Esophagus squamous epithelium (tissue), 5 donors: ENCODE results near the gene C5AR1. TPM values are rescaled to one million over a fixed set of nuclear protein-coding genes. Genes with fewer than 3 reads are reported as not detected.

Source experiments
- DNase-seq: peaks from one replicate; lab custom pipeline; 2025; lab: John Stamatoyannopoulos, UW
- H3K27ac ChIP-seq, 4 donors: fragments of 200-600 bp; sonication (generic); one replicate each; pipeline ENCODE4 v1.5.1; 2016 to 2019; ENCODE audit warnings: mild to moderate bottlenecking in 1 of 4
- H3K27me3 ChIP-seq, 4 donors: fragments of 200-600 bp; sonication (generic); 1 replicate in 3 of 4; 2 replicates in 1 of 4; pipeline versions ENCODE4 v1.5.1 to v1.6.0; 2017 to 2021; ENCODE audit warnings: antibody characterized with exemption in 1 of 4
- H3K36me3 ChIP-seq, 3 donors: fragments of 200-600 bp; sonication (generic); one replicate each; pipeline ENCODE4 v1.5.1; 2016 to 2019
- H3K4me1 ChIP-seq, 3 donors: fragments of 200-600 bp; sonication (generic); one replicate each; pipeline ENCODE4 v1.5.1; 2017 to 2019
- H3K4me3 ChIP-seq, 4 donors: fragments of 200-600 bp; sonication (generic); 1 replicate in 3 of 4; 2 replicates in 1 of 4; pipeline ENCODE4 v1.5.1; 2016 to 2019; ENCODE audit warnings: mild to moderate bottlenecking in 2 of 4, moderate library complexity in 1 of 4
- H3K9me3 ChIP-seq, 3 donors: fragments of 200-600 bp; sonication (generic); one replicate each; pipeline ENCODE4 v1.5.1; 2016 to 2019
- POLR2A ChIP-seq, 4 donors: fragments of 450-650 bp; IDR thresholded peaks; one replicate each; pipeline ENCODE4 v1.6.1; 2017; ENCODE audit warnings: antibody characterized with exemption in 4 of 4, mild to moderate bottlenecking in 4 of 4, moderate library complexity in 3 of 4
- WGBS, 2 donors: methylation state at CpG; one replicate each; pipeline ENCODE4 v1.1.5; 2018; 5-methylcytosine and 5-hydroxymethylcytosine counted together
- intact Hi-C: fragments of 100-400 bp; cut with DNase I; formaldehyde crosslinking; loops from one replicate; pipeline ENCODE4 v1.15.0; 2022
- total RNA-seq, 4 donors: library from RNA; depleted of rRNA; stranded (reverse); fragments of >200 nt; gene quantifications; one replicate each; pipeline ENCODE4 v1.1.0, GENCODE V29; 2016
- TF ChIP-seq, protein P1 (sequence below), 6 experiments: fragments of 450-650 bp in 4 of 6; fragments of 200-600 bp in 2 of 6; sonication (generic) in 2 of 6; IDR thresholded peaks; one replicate each; pipeline ENCODE4 v1.5.1; 2016 to 2019; ENCODE audit warnings: antibody characterized with exemption in 6 of 6, mild to moderate bottlenecking in 4 of 6, moderate library complexity in 4 of 6
- donor health status: DM: yes; HTN: yes; CAD: no.

The C5AR1 gene
- total RNA-seq, 4 donors from 2014 or later = 0.87 to 3.2 (median 2.3) TPM

DNA sequence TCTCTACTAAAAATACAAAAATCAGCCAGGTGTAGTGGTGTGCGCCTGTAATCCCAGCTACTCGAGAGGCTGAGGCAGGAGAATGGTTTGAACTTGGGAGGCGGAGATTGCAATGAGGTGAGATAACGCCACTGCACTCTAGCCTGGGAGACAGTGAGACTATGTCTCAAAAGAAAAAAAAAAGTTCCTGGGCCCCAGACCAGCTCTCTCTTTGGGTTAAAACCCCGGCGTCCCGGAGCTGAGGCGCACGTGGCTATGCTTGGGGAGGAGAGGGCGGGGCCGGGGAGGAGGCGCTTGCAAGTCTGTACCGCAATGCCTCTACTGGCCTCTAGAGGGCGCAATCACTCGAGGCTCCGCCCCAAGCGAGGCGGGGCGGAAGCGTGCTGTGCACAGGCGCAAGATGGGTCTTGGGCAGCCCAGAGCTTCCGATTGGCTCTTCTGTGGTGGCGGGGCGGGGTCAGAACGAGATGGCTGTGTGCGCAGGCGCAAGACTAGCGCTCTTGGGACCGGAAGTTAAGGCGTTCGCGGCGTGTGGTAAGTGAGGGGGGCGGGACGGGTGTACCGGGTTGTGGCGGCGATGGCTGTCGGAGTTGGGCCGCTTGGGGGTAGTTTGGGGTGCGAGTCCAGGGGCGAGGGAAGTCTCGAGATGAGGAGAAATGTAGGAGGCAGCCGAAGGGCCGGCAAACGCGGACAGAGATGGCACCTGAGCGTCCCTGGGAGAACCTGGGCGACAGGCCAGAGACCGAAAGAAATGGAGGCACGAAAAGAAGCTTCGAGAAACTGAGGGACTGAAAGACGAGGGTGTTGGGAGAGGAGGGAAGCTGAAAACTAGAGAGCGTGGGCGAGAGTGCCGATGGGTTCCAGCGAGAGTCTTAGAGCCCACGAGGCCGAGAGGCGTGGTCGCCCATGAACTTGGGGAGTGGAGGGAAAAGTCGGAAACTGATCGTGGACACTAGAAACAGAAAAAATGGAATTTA is 39.4 kb downstream of the C5AR1 start, which contains the start of gene DHX34:
Gene DHX34 (plus strand): TSS at position 497 of the 977 bp plus-strand sequence. CDS start 3,716 bp downstream, outside the sequence.
- peaks cover 5 to 21% (median 15%) of the 10 kb centered on the region in 3 donors for H3K36me3 ChIP-seq
- TF ChIP-seq, protein P1, sequence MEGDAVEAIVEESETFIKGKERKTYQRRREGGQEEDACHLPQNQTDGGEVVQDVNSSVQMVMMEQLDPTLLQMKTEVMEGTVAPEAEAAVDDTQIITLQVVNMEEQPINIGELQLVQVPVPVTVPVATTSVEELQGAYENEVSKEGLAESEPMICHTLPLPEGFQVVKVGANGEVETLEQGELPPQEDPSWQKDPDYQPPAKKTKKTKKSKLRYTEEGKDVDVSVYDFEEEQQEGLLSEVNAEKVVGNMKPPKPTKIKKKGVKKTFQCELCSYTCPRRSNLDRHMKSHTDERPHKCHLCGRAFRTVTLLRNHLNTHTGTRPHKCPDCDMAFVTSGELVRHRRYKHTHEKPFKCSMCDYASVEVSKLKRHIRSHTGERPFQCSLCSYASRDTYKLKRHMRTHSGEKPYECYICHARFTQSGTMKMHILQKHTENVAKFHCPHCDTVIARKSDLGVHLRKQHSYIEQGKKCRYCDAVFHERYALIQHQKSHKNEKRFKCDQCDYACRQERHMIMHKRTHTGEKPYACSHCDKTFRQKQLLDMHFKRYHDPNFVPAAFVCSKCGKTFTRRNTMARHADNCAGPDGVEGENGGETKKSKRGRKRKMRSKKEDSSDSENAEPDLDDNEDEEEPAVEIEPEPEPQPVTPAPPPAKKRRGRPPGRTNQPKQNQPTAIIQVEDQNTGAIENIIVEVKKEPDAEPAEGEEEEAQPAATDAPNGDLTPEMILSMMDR (IDR thresholded peaks at IDR 0.05) = peak; percentile 98 to 100 (median 100)
- peak in 3 of 4 donors; percentile 60 to 86 (median 62) for TF ChIP-seq POLR2A (IDR thresholded peaks at IDR 0.05)
- no peaks in the 10 kb centered on the region for H3K9me3 ChIP-seq
- H3K27me3 ChIP-seq = no peaks in the 10 kb centered on the region
- peak within 1 kb of the TSS; percentile 71 to 88 (median 80) for H3K4me3 ChIP-seq
- DNase-seq = peak; percentile 90
- peak within 1 kb of the TSS; percentile 78 to 86 (median 80) for H3K27ac ChIP-seq
- peaks cover 10 to 30% (median 13%) of the 10 kb centered on the region in 3 donors for H3K4me1 ChIP-seq
- intact Hi-C loops = no loop called here
- 2 to 6% methylated on average over 33 to 34 of the region's 63 CpGs for WGBS, 2 donors

DNA sequence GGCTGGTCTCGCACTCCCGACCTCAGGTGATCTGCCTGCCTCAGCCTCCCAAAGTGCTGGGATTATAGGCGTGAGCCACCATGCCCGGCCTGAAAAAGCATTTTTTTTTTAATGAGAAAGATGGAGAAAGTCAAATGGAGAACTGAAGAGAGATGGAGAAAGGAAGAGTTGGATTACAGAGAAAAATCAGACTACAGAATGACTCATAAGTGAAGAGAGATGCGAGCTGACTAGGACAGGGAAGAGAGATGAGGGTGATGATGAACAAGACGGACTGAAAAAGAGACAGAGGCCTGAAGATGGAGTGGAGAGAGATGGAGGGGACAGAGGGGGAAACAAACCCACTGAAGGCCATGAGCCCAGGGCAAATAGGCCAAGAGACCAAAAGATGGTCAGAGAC is 41.0 kb downstream of the C5AR1 start:
- Histone ChIP-seq H3K9me3 (no peaks in the 10 kb centered on the region), H3K27ac (no peak overlapping the region), H3K36me3 (peaks cover 15 to 37% (median 30%) of the 10 kb centered on the region in 3 donors), H3K4me1 (peaks cover 10 to 30% (median 13%) of the 10 kb centered on the region in 3 donors), H3K27me3 (no peaks in the 10 kb centered on the region), H3K4me3 (no peak overlapping the region)
- no peak for TF ChIP-seq POLR2A (IDR thresholded peaks at IDR 0.05)
- TF ChIP-seq, protein P1 (IDR thresholded peaks at IDR 0.05) = no peak
- intact Hi-C loops = no loop called here
- 60 to 80% methylated on average over 2 to 6 of the region's 6 CpGs for WGBS, 2 donors
- DNase-seq = no peak

DNA sequence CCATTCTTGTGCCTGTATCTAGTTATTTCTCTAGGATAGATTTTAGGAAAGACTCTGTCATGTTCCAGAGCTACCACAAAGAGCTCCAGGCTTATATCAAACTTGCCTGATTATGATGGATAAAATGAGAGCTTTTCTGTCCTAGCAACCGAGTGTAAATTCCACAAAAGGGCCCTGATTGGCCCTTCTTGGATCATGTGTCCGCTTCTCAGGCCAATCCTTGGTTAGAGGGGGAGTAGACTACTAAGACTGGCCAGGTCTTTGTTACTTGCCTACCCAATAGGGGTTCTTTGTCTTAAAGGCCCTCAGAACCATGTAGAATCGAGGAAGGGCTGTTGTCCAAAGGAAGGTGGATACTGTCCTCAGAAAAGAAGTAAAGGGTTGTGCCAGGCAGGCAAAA is 41.9 kb downstream of the C5AR1 start:
- Histone ChIP-seq H3K4me3 (no peak overlapping the region), H3K27ac (no peak overlapping the region), H3K27me3 (no peaks in the 10 kb centered on the region), H3K9me3 (no peaks in the 10 kb centered on the region), H3K4me1 (peaks cover 10 to 30% (median 13%) of the 10 kb centered on the region in 3 donors), H3K36me3 (peaks cover 22 to 46% (median 37%) of the 10 kb centered on the region in 3 donors)
- TF ChIP-seq POLR2A (IDR thresholded peaks at IDR 0.05) = no peak
- WGBS, 2 donors = 70 to 77% methylated on average over 3 of the region's 3 CpGs
- intact Hi-C loops = no loop called here
- DNase-seq = no peak

DNA sequence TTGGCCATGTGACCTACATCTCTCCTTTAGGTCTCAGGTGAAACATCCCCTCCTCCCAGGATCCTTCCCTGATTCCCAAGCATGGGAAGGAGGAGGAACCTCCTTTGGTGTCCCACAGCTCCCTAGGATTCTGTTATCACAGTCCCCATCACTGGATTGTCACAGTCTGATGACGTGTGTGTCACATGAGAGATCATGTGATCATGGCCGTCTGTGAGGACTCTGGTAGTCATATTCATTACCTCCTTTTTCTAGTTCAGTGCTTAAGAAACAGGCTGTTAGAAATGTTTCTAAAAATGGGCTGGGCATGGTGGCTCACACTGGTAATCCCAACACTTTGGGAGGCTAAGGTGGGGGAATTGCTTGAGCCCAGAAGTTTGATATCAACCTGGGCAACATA is 42.4 kb downstream of the C5AR1 start:
- no peak for TF ChIP-seq POLR2A (IDR thresholded peaks at IDR 0.05)
- TF ChIP-seq, protein P1 (IDR thresholded peaks at IDR 0.05) = no peak
- H3K27me3 ChIP-seq = no peaks in the 10 kb centered on the region
- no peak overlapping the region for H3K27ac ChIP-seq
- H3K9me3 ChIP-seq = no peaks in the 10 kb centered on the region
- H3K4me3 ChIP-seq = no peak overlapping the region
- H3K4me1 ChIP-seq = peaks cover 10 to 30% (median 13%) of the 10 kb centered on the region in 3 donors
- intact Hi-C loops = no loop called here
- WGBS, 2 donors = 40 to 64% methylated on average over 1 to 2 of the region's 2 CpGs
- H3K36me3 ChIP-seq = peaks cover 28 to 51% (median 37%) of the 10 kb centered on the region in 3 donors
- no peak for DNase-seq

DNA sequence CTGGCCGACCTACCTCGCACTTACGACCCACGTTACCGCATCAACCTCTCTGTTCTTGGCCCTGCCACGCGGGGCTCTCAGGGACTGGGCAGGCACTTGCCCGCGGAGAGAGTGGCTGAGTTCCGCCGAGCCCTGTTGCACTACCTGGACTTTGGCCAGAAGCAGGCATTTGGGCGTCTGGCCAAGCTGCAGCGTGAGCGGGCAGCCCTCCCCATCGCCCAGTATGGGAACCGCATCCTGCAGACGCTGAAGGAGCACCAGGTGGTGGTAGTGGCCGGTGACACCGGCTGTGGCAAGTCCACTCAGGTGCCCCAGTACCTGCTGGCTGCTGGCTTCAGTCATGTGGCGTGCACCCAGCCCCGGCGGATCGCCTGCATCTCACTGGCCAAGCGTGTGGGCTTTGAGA is 43.6 kb downstream of the C5AR1 start:
- no peak for DNase-seq
- intact Hi-C loops = no loop called here
- Histone ChIP-seq H3K4me1 (peaks cover 10 to 30% (median 13%) of the 10 kb centered on the region in 3 donors), H3K27me3 (no peaks in the 10 kb centered on the region), H3K36me3 (peaks cover 40 to 63% (median 49%) of the 10 kb centered on the region in 3 donors), H3K9me3 (no peaks in the 10 kb centered on the region), H3K27ac (no peak overlapping the region), H3K4me3 (no peak overlapping the region)
- TF ChIP-seq, protein P1 (IDR thresholded peaks at IDR 0.05) = no peak
- no peak for TF ChIP-seq POLR2A (IDR thresholded peaks at IDR 0.05)
- WGBS, 2 donors = 93 to 96% methylated on average over 6 to 8 of the region's 24 CpGs
